ENCODE measurements around the gene PCDH15.

- TF ChIP-seq CTCF (IDR thresholded peaks at IDR 0.05; ENCODE audit: insufficient read depth, low read length, poor library complexity, severe bottlenecking) (no peak), EZH2phosphoT487 (conservative IDR thresholded peaks at IDR 0.05; ENCODE audit: low read length) (no peak)
Measured at GRCh38 chr10:54826994-54827560, 26.0 kb upstream of the PCDH15 start.
